PC-9 (cell line): ENCODE measurements around the gene DNAJB6.

Experiments
- CTCF ChIP-seq: fragments of 200-600 bp; sonication (generic); conservative IDR thresholded peaks from 2 replicates; pipeline ENCODE4 v1.6.1; 2017; ENCODE audit warnings: mixed run types, antibody characterized with exemption, mild to moderate bottlenecking, moderate library complexity
- EZH2 ChIP-seq: fragments of 200-600 bp; sonication (generic); IDR thresholded peaks from 2 replicates; pipeline ENCODE4 v1.8.0; 2017; ENCODE audit warnings: antibody characterized with exemption, low read depth

DNA sequence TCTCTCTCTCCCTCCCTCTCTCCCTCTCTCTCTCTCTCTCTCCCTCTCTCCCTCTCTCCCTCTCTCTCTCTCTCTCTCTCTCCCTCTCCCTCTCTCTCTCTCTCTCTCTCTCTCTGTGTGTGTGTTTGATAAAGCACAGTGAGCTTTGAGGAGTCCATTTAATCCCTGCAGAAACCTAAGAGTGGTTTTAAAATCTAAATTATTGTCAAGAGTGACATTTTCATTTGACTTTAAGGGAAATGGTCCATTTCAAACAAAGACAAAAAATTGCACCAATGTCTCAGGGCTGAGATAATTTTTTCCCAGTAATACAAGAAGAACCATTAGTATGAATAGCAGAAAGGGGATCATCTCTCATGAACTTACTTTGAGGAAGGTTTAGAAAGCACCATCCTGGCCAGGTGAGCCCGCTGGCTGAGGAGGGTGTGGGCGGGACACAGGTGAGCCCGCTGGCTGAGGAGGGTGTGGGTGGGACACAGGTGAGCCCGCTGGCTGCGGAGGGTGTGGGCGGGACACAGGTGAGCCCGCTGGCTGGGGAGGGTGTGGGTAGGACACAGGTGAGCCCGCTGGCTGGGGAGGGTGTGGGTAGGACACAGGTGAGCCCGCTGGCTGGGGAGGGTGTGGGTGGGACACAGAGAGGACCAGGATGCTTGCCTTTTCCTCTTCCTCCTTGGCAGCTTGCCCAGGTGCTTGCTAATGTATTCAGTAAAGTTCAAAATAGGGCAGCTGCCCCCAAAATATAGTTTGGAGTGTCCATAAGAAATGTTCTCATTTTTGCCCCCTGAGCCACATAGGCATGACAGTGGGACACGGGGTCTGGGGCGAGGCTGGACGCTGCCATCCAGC is 125.0 kb downstream of the DNAJB6 start:
- no peak for TF ChIP-seq CTCF
- TF ChIP-seq EZH2, result no peak
